SK-N-SH treated with all-trans-retinoic acid at 6 μM for 48 hours (cell line): ENCODE measurements around the gene SFRP4.
"Not testable (repeated sequence)": the region's sequence is repeated elsewhere in the genome, so short reads cannot be mapped to it uniquely, and the experiment has no call there.

Experiments used
- ATAC-seq: fragments of 200-7000 bp; cut with Tn5 transposase; 3 replicates; pipeline ENCODE4 v1.9.1; 2020; ENCODE audit warnings: mild to moderate bottlenecking, moderate library complexity
- ARNTL ChIP-seq: fragments of 450-650 bp; formaldehyde crosslinking; IDR thresholded peaks from 2 replicates; pipeline ENCODE4 v1.5.0; 2020; ENCODE audit warnings: low read depth, mild to moderate bottlenecking, moderate library complexity, borderline replicate concordance
- BACH2 ChIP-seq: fragments of 250-450 bp; sonication (Bioruptor Pico); IDR thresholded peaks from 2 replicates; pipeline ENCODE4 v1.9.0; 2021; ENCODE audit warnings: mild to moderate bottlenecking, borderline replicate concordance
- CREB5 ChIP-seq: fragments of 250-450 bp; sonication (Bioruptor Pico); IDR thresholded peaks from 2 replicates; pipeline ENCODE4 v1.5.1; 2020; ENCODE audit warnings: low read depth, mild to moderate bottlenecking, moderate library complexity
- CSDC2 ChIP-seq: fragments of 250-450 bp; sonication (Bioruptor Pico); IDR thresholded peaks from 2 replicates; pipeline ENCODE4 v1.5.0; 2020; ENCODE audit warnings: mild to moderate bottlenecking, moderate library complexity
- CSRNP3 ChIP-seq: fragments of 250-450 bp; sonication (Bioruptor Pico); IDR thresholded peaks from 2 replicates; pipeline ENCODE4 v1.5.1; 2021; ENCODE audit warnings: mild to moderate bottlenecking, moderate library complexity
- ESRRG ChIP-seq: fragments of 250-450 bp; sonication (Bioruptor Pico); IDR thresholded peaks from 2 replicates; pipeline ENCODE4 v1.6.1; 2021; ENCODE audit warnings: mild to moderate bottlenecking
- GLIS3 ChIP-seq: fragments of 250-450 bp; sonication (Bioruptor Pico); IDR thresholded peaks from 2 replicates; pipeline ENCODE4 v1.5.0; 2020; ENCODE audit warnings: mild to moderate bottlenecking, moderate library complexity
- ISL1 ChIP-seq: fragments of 250-450 bp; sonication (Bioruptor Pico); IDR thresholded peaks from 2 replicates; pipeline ENCODE4 v2.1.2; 2022; ENCODE audit warnings: mild to moderate bottlenecking, moderate library complexity
- OSR1 ChIP-seq: fragments of 250-450 bp; sonication (Bioruptor Pico); IDR thresholded peaks from 2 replicates; pipeline ENCODE4 v1.8.0; 2022; ENCODE audit warnings: moderate library complexity, mild to moderate bottlenecking, inconsistent platforms
- PATZ1 ChIP-seq: fragments of 250-450 bp; sonication (Bioruptor Pico); IDR thresholded peaks from 2 replicates; pipeline ENCODE4 v1.8.0; 2020; ENCODE audit warnings: mild to moderate bottlenecking, moderate library complexity, borderline replicate concordance
- POU6F1 ChIP-seq: fragments of 250-450 bp; sonication (Bioruptor Pico); IDR thresholded peaks from 2 replicates; pipeline ENCODE4 v1.8.0; 2021; ENCODE audit warnings: low read depth, mild to moderate bottlenecking, moderate library complexity, borderline replicate concordance
- PPARA ChIP-seq: fragments of 250-450 bp; sonication (Bioruptor Pico); IDR thresholded peaks from 2 replicates; pipeline ENCODE4 v1.5.0; 2020; ENCODE audit warnings: mild to moderate bottlenecking, borderline replicate concordance
- RARB ChIP-seq: fragments of 250-450 bp; sonication (Bioruptor Pico); IDR thresholded peaks from 2 replicates; pipeline ENCODE4 v1.8.0; 2021; ENCODE audit warnings: mild to moderate bottlenecking, moderate library complexity
- TCF4 ChIP-seq: fragments of 250-450 bp; sonication (Bioruptor Pico); IDR thresholded peaks from 2 replicates; pipeline ENCODE4 v1.8.0; 2021; ENCODE audit warnings: mild to moderate bottlenecking, moderate library complexity, borderline replicate concordance
- TOX ChIP-seq: fragments of 250-450 bp; sonication (Bioruptor Pico); IDR thresholded peaks from 2 replicates; pipeline ENCODE4 v1.8.0; 2021; ENCODE audit warnings: mild to moderate bottlenecking, moderate library complexity, borderline replicate concordance
- ZC3H10 ChIP-seq: fragments of 250-450 bp; sonication (Bioruptor Pico); IDR thresholded peaks from 2 replicates; pipeline ENCODE4 v1.5.1; 2021; ENCODE audit warnings: mild to moderate bottlenecking, moderate library complexity
- ZFP3 ChIP-seq: fragments of 250-450 bp; sonication (Bioruptor Pico); IDR thresholded peaks from 2 replicates; pipeline ENCODE4 v1.5.0; 2020; ENCODE audit warnings: mild to moderate bottlenecking, moderate library complexity
- ZNF70 ChIP-seq: fragments of 450-650 bp; formaldehyde crosslinking; IDR thresholded peaks from 2 replicates; pipeline ENCODE4 v1.5.0; 2020; ENCODE audit warnings: mild to moderate bottlenecking, moderate library complexity
- ZNF8 ChIP-seq: fragments of 450-650 bp; formaldehyde crosslinking; IDR thresholded peaks from 2 replicates; pipeline ENCODE4 v1.5.0; 2020; ENCODE audit warnings: mild to moderate bottlenecking, moderate library complexity

Gene SFRP4

GRCh38 chr7:37956791-37957190, 40.2 kb upstream of the SFRP4 start (continued):
- no peak for TF ChIP-seq POU6F1 (CRISPR knock-in tag)
- no peak for TF ChIP-seq TOX
- TF ChIP-seq ESRRG (CRISPR knock-in tag) = no peak

GRCh38 chr7:37954217-37954616, 37.6 kb upstream of the SFRP4 start:
- 0 out of 2 replicates have a peak, but pooled peaks have one; percentile 19 for TF ChIP-seq ZNF8 (CRISPR knock-in tag)
- not testable (repeated sequence) for ATAC-seq

GRCh38 chr7:37952240-37952639, 35.6 kb upstream of the SFRP4 start:
- ATAC-seq = no peak
- TF ChIP-seq ZC3H10 (CRISPR knock-in tag) = no peak
- TF ChIP-seq ZNF8 (CRISPR knock-in tag) = no peak
- TF ChIP-seq ZNF70 (CRISPR knock-in tag) = no peak
- TF ChIP-seq POU6F1 (CRISPR knock-in tag) = no peak
- TF ChIP-seq ESRRG (CRISPR knock-in tag) = no peak
- TF ChIP-seq PPARA (CRISPR knock-in tag) = no peak
- TF ChIP-seq TCF4 (CRISPR knock-in tag) = no peak
- no peak for TF ChIP-seq ZFP3 (CRISPR knock-in tag)
- TF ChIP-seq ARNTL = no peak
- TF ChIP-seq CREB5 (CRISPR knock-in tag) = no peak
- TF ChIP-seq GLIS3 (CRISPR knock-in tag) = no peak
- TF ChIP-seq CSRNP3 (CRISPR knock-in tag) = no peak
- TF ChIP-seq RARB (CRISPR knock-in tag) = no peak

GRCh38 chr7:37947941-37948210, 31.3 kb upstream of the SFRP4 start:
- TF ChIP-seq BACH2 (CRISPR knock-in tag) = no peak
- TF ChIP-seq ZC3H10 (CRISPR knock-in tag) = no peak
- TF ChIP-seq PATZ1 (CRISPR knock-in tag) = no peak
- TF ChIP-seq CSDC2 (CRISPR knock-in tag) = no peak
- no peak for TF ChIP-seq POU6F1 (CRISPR knock-in tag)
- TF ChIP-seq CSRNP3 (CRISPR knock-in tag) = no peak
- TF ChIP-seq ZNF70 (CRISPR knock-in tag) = no peak
- TF ChIP-seq TOX = no peak
- TF ChIP-seq OSR1 = no peak
- TF ChIP-seq ISL1 (CRISPR knock-in tag) = no peak
- no peak for ATAC-seq
